SK-N-SH (cell line): Measurements from ENCODE around the gene PRIMPOL.
"Not testable (repeated sequence)": the region's sequence is repeated elsewhere in the genome, so short reads cannot be mapped to it uniquely, and the experiment has no call there.

ENCODE experiments used
- CTCF ChIP-seq: fragments of 200-600 bp; sonication (generic); IDR thresholded peaks from 2 replicates; pipeline ENCODE4 v1.6.1; 2017; ENCODE audit warnings: antibody characterized with exemption, mild to moderate bottlenecking, moderate library complexity
- MAX ChIP-seq: IDR thresholded peaks from 2 replicates; pipeline ENCODE4 v1.4.0; 2012; ENCODE audit warnings: low read depth
- MXI1 ChIP-seq: IDR thresholded peaks from 2 replicates; pipeline ENCODE4 v1.6.1; 2012; ENCODE audit warnings: mild to moderate bottlenecking, low read depth, low read length, improper control_type of control experiment
- PBX3 ChIP-seq: IDR thresholded peaks from 2 replicates; pipeline ENCODE4; 2012
- POLR2AphosphoS5 ChIP-seq: IDR thresholded peaks from 2 replicates; pipeline ENCODE4 v1.6.1; 2012; ENCODE audit warnings: low read depth, low read length
- RAD21 ChIP-seq: IDR thresholded peaks from 2 replicates; pipeline ENCODE4 v1.6.1; 2012; ENCODE audit warnings: mild to moderate bottlenecking, low read length
- RFX5 ChIP-seq: IDR thresholded peaks from 2 replicates; pipeline ENCODE4 v1.6.1; 2012; ENCODE audit warnings: mild to moderate bottlenecking, improper control_type of control experiment, low read length
- SMC3 ChIP-seq: IDR thresholded peaks from 2 replicates; pipeline ENCODE4 v1.6.1; 2012; ENCODE audit warnings: low read depth, low read length, improper control_type of control experiment
- TAF1 ChIP-seq: IDR thresholded peaks from 2 replicates; pipeline ENCODE4 v1.6.1; 2012; ENCODE audit warnings: low read depth, mild to moderate bottlenecking, low read length, moderate library complexity, borderline replicate concordance
- YY1 ChIP-seq: IDR thresholded peaks from 2 replicates; pipeline ENCODE4 v1.4.0; 2012; ENCODE audit warnings: low read depth, mild to moderate bottlenecking

GRCh38 chr4:184607429-184607828 is 42.1 kb upstream of the PRIMPOL start:
- not testable (repeated sequence) for TF ChIP-seq RAD21, MAX, CTCF, MXI1, RFX5, POLR2AphosphoS5, PBX3, SMC3, TAF1, YY1
